WTC11 (cell line): Measurements from ENCODE around the gene LRRTM3. TPM values are rescaled to one million over a fixed set of nuclear protein-coding genes. Genes with fewer than 3 reads are reported as not detected.

Experiments used
- ATAC-seq: fragments of 200-7000 bp; cut with Tn5 transposase; 2 replicates; pipeline ENCODE4 v1.10.0; 2021; ENCODE audit warnings: mild to moderate bottlenecking, moderate library complexity
- CTCF ChIA-PET: fragments of 300-600 bp; sonication (Branson Sonifier 250); formaldehyde crosslinking; loops from one replicate; lab custom pipeline; 2021; ENCODE audit warnings: antibody characterized with exemption; lab: Charles Lee
- POLR2A ChIA-PET: fragments of 350-600 bp; sonication (Branson Sonifier 250); formaldehyde crosslinking; loops from one replicate; lab custom pipeline; 2021; ENCODE audit warnings: antibody characterized with exemption; lab: Charles Lee
- DNase-seq: peaks from one replicate; pipeline ENCODE4 v3.0.0; 2021; ENCODE audit warnings: low spot score
- H3K27ac Mint-ChIP-seq: 2 replicates; pipeline ENCODE4 v1.8.0; 2021; ENCODE audit warnings: mixed read lengths
- H3K27me3 Mint-ChIP-seq: 2 replicates; pipeline ENCODE4 v1.8.0; 2021; ENCODE audit warnings: low read depth, mild to moderate bottlenecking, moderate library complexity, mixed read lengths
- H3K36me3 Mint-ChIP-seq: 2 replicates; pipeline ENCODE4 v1.8.0; 2021; ENCODE audit warnings: mixed read lengths
- H3K4me1 Mint-ChIP-seq: 2 replicates; pipeline ENCODE4 v1.8.0; 2022; ENCODE audit warnings: mixed read lengths
- H3K4me3 Mint-ChIP-seq: 2 replicates; pipeline ENCODE4 v1.8.0; 2021; ENCODE audit warnings: mild to moderate bottlenecking, moderate library complexity, mixed read lengths
- H3K9me3 Mint-ChIP-seq: 2 replicates; pipeline ENCODE4 v1.8.0; 2021; ENCODE audit warnings: mixed read lengths
- ELF4 ChIP-seq: sonication (generic); formaldehyde crosslinking; IDR thresholded peaks from 2 replicates; pipeline ENCODE4 v1.8.1; 2022; ENCODE audit warnings: low read depth, mild to moderate bottlenecking, moderate library complexity, missing genetic modification reagents
- FOXJ3 ChIP-seq: sonication (generic); formaldehyde crosslinking; IDR thresholded peaks from 2 replicates; pipeline ENCODE4 v1.9.0; 2021; ENCODE audit warnings: missing genetic modification reagents, mild to moderate bottlenecking, borderline replicate concordance
- FOXK1 ChIP-seq: sonication (generic); formaldehyde crosslinking; IDR thresholded peaks from 2 replicates; pipeline ENCODE4 v1.8.0; 2022; ENCODE audit warnings: mild to moderate bottlenecking, moderate library complexity, missing genetic modification reagents
- GABPB1 ChIP-seq: sonication (generic); formaldehyde crosslinking; IDR thresholded peaks from 2 replicates; pipeline ENCODE4 v1.8.1; 2023; ENCODE audit warnings: mild to moderate bottlenecking, missing genetic modification reagents
- NFE2L1 ChIP-seq: sonication (generic); formaldehyde crosslinking; IDR thresholded peaks from 2 replicates; pipeline ENCODE4 v1.8.1; 2023; ENCODE audit warnings: missing genetic modification reagents
- OVOL2 ChIP-seq: fragments of 250-450 bp; sonication (Bioruptor Pico); IDR thresholded peaks from 2 replicates; pipeline ENCODE4 v1.9.0; 2021; ENCODE audit warnings: mild to moderate bottlenecking, borderline replicate concordance
- RORB ChIP-seq: fragments of 250-450 bp; sonication (Bioruptor Pico); IDR thresholded peaks from 2 replicates; pipeline ENCODE4 v1.9.0; 2021; ENCODE audit warnings: mild to moderate bottlenecking
- SP1 ChIP-seq: sonication (generic); formaldehyde crosslinking; conservative IDR thresholded peaks from 2 replicates; pipeline ENCODE4 v1.8.1; 2022; ENCODE audit warnings: missing genetic modification reagents
- TP53 ChIP-seq: sonication (generic); formaldehyde crosslinking; IDR thresholded peaks from 2 replicates; pipeline ENCODE4 v1.8.1; 2023; ENCODE audit warnings: mild to moderate bottlenecking, missing genetic modification reagents
- ZBTB21 ChIP-seq: sonication (generic); formaldehyde crosslinking; IDR thresholded peaks from 2 replicates; pipeline ENCODE4 v1.8.1; 2023; ENCODE audit warnings: mild to moderate bottlenecking, missing genetic modification reagents, borderline replicate concordance
- ZNF263 ChIP-seq: sonication (generic); formaldehyde crosslinking; IDR thresholded peaks from 2 replicates; pipeline ENCODE4 v1.8.1; 2022; ENCODE audit warnings: low read depth, mild to moderate bottlenecking, moderate library complexity, missing genetic modification reagents
- ZNF423 ChIP-seq: fragments of 250-450 bp; sonication (Bioruptor Pico); IDR thresholded peaks from 2 replicates; pipeline ENCODE4 v2.1.2; 2022; ENCODE audit warnings: mild to moderate bottlenecking, moderate library complexity
- total RNA-seq: library from RNA; stranded (reverse); gene quantifications from 3 replicates; pipeline ENCODE4 v1.2.3, GENCODE V29; 2021
- TF ChIP-seq, protein P1 (sequence below): sonication (generic); formaldehyde crosslinking; IDR thresholded peaks from 2 replicates; pipeline ENCODE4 v1.8.1; 2023; ENCODE audit warnings: mild to moderate bottlenecking, moderate library complexity, missing genetic modification reagents
- TF ChIP-seq, protein P2 (sequence below): sonication (generic); formaldehyde crosslinking; IDR thresholded peaks from 2 replicates; pipeline ENCODE4 v1.8.1; 2023; ENCODE audit warnings: mild to moderate bottlenecking, missing genetic modification reagents, moderate library complexity
- TF ChIP-seq, protein P3 (sequence below): sonication (generic); formaldehyde crosslinking; conservative IDR thresholded peaks from 2 replicates; pipeline ENCODE4 v1.8.1; 2022; ENCODE audit warnings: mild to moderate bottlenecking, missing genetic modification reagents
- TF ChIP-seq, protein P4 (sequence below): sonication (generic); formaldehyde crosslinking; IDR thresholded peaks from 2 replicates; pipeline ENCODE4 v1.8.1; 2022; ENCODE audit warnings: mild to moderate bottlenecking, missing genetic modification reagents, moderate library complexity, borderline replicate concordance
- TF ChIP-seq, protein P5 (sequence below): sonication (generic); formaldehyde crosslinking; IDR thresholded peaks from 2 replicates; pipeline ENCODE4 v1.8.0; 2023; ENCODE audit warnings: missing genetic modification reagents, mild to moderate bottlenecking, borderline replicate concordance
- TF ChIP-seq, protein P6 (sequence below): fragments of 200-600 bp; IDR thresholded peaks from 2 replicates; pipeline ENCODE4 v1.8.0; 2022; ENCODE audit warnings: antibody characterized with exemption

The LRRTM3 gene
- total RNA-seq, 1 experiment from 2014 or later: 0.52 TPM

DNA sequence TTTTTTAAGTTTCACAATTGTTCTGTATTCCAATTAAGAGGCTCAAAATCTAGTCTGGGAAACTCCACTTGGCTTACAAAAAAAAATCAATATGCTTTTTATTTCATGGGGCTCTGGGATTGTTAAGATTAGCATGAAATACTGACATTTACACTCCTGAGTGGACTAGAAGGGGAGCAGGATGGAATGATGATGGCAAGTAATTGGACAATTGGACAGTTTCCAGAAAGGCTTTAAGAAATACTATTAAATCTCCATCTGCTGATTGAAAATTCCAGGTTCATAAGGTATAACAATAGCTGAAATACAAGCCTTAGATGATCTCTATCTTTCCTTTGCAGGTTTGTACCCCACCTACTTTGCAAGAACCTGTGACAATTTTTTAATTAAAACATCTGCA is 184.4 kb downstream of the LRRTM3 start:
- TF ChIP-seq, protein P1, sequence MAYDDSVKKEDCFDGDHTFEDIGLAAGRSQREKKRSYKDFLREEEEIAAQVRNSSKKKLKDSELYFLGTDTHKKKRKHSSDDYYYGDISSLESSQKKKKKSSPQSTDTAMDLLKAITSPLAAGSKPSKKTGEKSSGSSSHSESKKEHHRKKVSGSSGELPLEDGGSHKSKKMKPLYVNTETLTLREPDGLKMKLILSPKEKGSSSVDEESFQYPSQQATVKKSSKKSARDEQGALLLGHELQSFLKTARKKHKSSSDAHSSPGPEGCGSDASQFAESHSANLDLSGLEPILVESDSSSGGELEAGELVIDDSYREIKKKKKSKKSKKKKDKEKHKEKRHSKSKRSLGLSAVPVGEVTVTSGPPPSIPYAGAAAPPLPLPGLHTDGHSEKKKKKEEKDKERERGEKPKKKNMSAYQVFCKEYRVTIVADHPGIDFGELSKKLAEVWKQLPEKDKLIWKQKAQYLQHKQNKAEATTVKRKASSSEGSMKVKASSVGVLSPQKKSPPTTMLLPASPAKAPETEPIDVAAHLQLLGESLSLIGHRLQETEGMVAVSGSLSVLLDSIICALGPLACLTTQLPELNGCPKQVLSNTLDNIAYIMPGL: no peak
- TF ChIP-seq TP53 (CRISPR knock-in tag): no peak
- no peak for TF ChIP-seq ZBTB21
- TF ChIP-seq OVOL2 (CRISPR knock-in tag): no peak
- TF ChIP-seq, protein P2, sequence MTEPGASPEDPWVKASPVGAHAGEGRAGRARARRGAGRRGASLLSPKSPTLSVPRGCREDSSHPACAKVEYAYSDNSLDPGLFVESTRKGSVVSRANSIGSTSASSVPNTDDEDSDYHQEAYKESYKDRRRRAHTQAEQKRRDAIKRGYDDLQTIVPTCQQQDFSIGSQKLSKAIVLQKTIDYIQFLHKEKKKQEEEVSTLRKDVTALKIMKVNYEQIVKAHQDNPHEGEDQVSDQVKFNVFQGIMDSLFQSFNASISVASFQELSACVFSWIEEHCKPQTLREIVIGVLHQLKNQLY: no peak
- TF ChIP-seq FOXJ3: no peak
- TF ChIP-seq, protein P3, sequence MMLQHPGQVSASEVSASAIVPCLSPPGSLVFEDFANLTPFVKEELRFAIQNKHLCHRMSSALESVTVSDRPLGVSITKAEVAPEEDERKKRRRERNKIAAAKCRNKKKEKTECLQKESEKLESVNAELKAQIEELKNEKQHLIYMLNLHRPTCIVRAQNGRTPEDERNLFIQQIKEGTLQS: no peak
- no peak for TF ChIP-seq NFE2L1 (CRISPR knock-in tag)
- no peak for TF ChIP-seq SP1 (CRISPR knock-in tag)
- TF ChIP-seq, protein P4, sequence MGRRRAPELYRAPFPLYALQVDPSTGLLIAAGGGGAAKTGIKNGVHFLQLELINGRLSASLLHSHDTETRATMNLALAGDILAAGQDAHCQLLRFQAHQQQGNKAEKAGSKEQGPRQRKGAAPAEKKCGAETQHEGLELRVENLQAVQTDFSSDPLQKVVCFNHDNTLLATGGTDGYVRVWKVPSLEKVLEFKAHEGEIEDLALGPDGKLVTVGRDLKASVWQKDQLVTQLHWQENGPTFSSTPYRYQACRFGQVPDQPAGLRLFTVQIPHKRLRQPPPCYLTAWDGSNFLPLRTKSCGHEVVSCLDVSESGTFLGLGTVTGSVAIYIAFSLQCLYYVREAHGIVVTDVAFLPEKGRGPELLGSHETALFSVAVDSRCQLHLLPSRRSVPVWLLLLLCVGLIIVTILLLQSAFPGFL (CRISPR knock-in tag): no peak
- TF ChIP-seq RORB: no peak
- no peak for TF ChIP-seq FOXK1
- TF ChIP-seq, protein P5, sequence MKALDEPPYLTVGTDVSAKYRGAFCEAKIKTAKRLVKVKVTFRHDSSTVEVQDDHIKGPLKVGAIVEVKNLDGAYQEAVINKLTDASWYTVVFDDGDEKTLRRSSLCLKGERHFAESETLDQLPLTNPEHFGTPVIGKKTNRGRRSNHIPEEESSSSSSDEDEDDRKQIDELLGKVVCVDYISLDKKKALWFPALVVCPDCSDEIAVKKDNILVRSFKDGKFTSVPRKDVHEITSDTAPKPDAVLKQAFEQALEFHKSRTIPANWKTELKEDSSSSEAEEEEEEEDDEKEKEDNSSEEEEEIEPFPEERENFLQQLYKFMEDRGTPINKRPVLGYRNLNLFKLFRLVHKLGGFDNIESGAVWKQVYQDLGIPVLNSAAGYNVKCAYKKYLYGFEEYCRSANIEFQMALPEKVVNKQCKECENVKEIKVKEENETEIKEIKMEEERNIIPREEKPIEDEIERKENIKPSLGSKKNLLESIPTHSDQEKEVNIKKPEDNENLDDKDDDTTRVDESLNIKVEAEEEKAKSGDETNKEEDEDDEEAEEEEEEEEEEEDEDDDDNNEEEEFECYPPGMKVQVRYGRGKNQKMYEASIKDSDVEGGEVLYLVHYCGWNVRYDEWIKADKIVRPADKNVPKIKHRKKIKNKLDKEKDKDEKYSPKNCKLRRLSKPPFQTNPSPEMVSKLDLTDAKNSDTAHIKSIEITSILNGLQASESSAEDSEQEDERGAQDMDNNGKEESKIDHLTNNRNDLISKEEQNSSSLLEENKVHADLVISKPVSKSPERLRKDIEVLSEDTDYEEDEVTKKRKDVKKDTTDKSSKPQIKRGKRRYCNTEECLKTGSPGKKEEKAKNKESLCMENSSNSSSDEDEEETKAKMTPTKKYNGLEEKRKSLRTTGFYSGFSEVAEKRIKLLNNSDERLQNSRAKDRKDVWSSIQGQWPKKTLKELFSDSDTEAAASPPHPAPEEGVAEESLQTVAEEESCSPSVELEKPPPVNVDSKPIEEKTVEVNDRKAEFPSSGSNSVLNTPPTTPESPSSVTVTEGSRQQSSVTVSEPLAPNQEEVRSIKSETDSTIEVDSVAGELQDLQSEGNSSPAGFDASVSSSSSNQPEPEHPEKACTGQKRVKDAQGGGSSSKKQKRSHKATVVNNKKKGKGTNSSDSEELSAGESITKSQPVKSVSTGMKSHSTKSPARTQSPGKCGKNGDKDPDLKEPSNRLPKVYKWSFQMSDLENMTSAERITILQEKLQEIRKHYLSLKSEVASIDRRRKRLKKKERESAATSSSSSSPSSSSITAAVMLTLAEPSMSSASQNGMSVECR: no peak
- no peak for TF ChIP-seq GABPB1 (CRISPR knock-in tag)
- TF ChIP-seq ZNF423 (CRISPR knock-in tag): no peak
- no peak for TF ChIP-seq ELF4 (CRISPR knock-in tag)
- TF ChIP-seq, protein P6, sequence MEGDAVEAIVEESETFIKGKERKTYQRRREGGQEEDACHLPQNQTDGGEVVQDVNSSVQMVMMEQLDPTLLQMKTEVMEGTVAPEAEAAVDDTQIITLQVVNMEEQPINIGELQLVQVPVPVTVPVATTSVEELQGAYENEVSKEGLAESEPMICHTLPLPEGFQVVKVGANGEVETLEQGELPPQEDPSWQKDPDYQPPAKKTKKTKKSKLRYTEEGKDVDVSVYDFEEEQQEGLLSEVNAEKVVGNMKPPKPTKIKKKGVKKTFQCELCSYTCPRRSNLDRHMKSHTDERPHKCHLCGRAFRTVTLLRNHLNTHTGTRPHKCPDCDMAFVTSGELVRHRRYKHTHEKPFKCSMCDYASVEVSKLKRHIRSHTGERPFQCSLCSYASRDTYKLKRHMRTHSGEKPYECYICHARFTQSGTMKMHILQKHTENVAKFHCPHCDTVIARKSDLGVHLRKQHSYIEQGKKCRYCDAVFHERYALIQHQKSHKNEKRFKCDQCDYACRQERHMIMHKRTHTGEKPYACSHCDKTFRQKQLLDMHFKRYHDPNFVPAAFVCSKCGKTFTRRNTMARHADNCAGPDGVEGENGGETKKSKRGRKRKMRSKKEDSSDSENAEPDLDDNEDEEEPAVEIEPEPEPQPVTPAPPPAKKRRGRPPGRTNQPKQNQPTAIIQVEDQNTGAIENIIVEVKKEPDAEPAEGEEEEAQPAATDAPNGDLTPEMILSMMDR: no peak
- no peak for TF ChIP-seq ZNF263 (CRISPR knock-in tag)
- POLR2A ChIA-PET: no interaction called here
- DNase-seq (no peak), ATAC-seq (no peak)
- Mint-ChIP-seq H3K9me3 (no peaks in the 10 kb centered on the region), H3K36me3 (no peaks in the 10 kb centered on the region), H3K4me3 (no peak overlapping the region), H3K4me1 (no peaks in the 10 kb centered on the region), H3K27me3 (no peaks in the 10 kb centered on the region), H3K27ac (no peak overlapping the region)
- CTCF ChIA-PET: no interaction called here
